Mucosa of rectum (tissue), 2 donors: ENCODE measurements around the gene CTSW.

ENCODE experiments used
- H3K27ac ChIP-seq, 2 donors: one replicate each; pipeline ENCODE4 v1.7.0; 2013; ENCODE audit warnings: inconsistent platforms in 2 of 2, low read depth in 2 of 2, low read length in 2 of 2
- H3K27me3 ChIP-seq, 2 donors: one replicate each; pipeline ENCODE4 v1.7.0; 2013; ENCODE audit warnings: low read length in 2 of 2; ENCODE audit not compliant: control insufficient read depth in 2 of 2, insufficient read depth in 2 of 2
- H3K36me3 ChIP-seq, 2 donors: one replicate each; pipeline ENCODE4 v1.7.0; 2013; ENCODE audit warnings: low read length in 2 of 2; ENCODE audit not compliant: control insufficient read depth in 2 of 2, insufficient read depth in 2 of 2
- H3K4me1 ChIP-seq, 2 donors: one replicate each; pipeline ENCODE4 v1.7.0; 2013; ENCODE audit warnings: low read length in 2 of 2, mild to moderate bottlenecking in 1 of 2; ENCODE audit not compliant: control insufficient read depth in 2 of 2, insufficient read depth in 2 of 2
- H3K4me3 ChIP-seq, 2 donors: one replicate each; pipeline ENCODE4 v1.7.0; 2013; ENCODE audit warnings: low read length in 2 of 2
- H3K9ac ChIP-seq, 2 donors: one replicate each; pipeline ENCODE4 v1.7.0; 2013; ENCODE audit warnings: low read length in 2 of 2, low read depth in 1 of 2, mild to moderate bottlenecking in 1 of 2
- H3K9me3 ChIP-seq, 2 donors: one replicate each; pipeline ENCODE4 v1.7.0; 2013; ENCODE audit warnings: low read length in 2 of 2; ENCODE audit not compliant: control insufficient read depth in 2 of 2
- donor health status: healthy.
- donor health status: Normal muscosa, but diverticular disease.

Gene CTSW

GRCh38 chr11:65855927-65856363, 23.7 kb upstream of the CTSW start:
- Histone ChIP-seq H3K4me3 (peak overlapping the region; percentile 93 to 97), H3K4me1 (peaks cover 65 to 69% of the 10 kb centered on the region in 2 donors), H3K9me3 (no peaks in the 10 kb centered on the region), H3K27ac (peak overlapping the region; percentile 99), H3K36me3 (peaks cover 42 to 55% of the 10 kb centered on the region in 2 donors), H3K9ac (peak overlapping the region; percentile 88 to 96), H3K27me3 (no peaks in the 10 kb centered on the region)

GRCh38 chr11:65856689-65857499, 22.7 kb upstream of the CTSW start:
- Histone ChIP-seq H3K9me3 (no peaks in the 10 kb centered on the region), H3K4me3 (peak overlapping the region; percentile 93 to 97), H3K36me3 (peaks cover 36 to 48% of the 10 kb centered on the region in 2 donors), H3K27me3 (no peaks in the 10 kb centered on the region), H3K27ac (peak overlapping the region; percentile 99), H3K4me1 (peaks cover 73 to 74% of the 10 kb centered on the region in 2 donors), H3K9ac (peak overlapping the region; percentile 88 to 96)

GRCh38 chr11:65857500-65857852, 22.2 kb upstream of the CTSW start:
- Histone ChIP-seq H3K4me3 (peak overlapping the region; percentile 93 to 97), H3K36me3 (peaks cover 31 to 49% of the 10 kb centered on the region in 2 donors), H3K9ac (peak overlapping the region; percentile 88 to 96), H3K27me3 (no peaks in the 10 kb centered on the region), H3K9me3 (no peaks in the 10 kb centered on the region), H3K4me1 (peaks cover 70% of the 10 kb centered on the region in 2 donors), H3K27ac (peak overlapping the region; percentile 99)

GRCh38 chr11:65857853-65858680, 21.6 kb upstream of the CTSW start, which contains the start of gene CFL1:
CFL1 (minus strand) TSS chr11:65858180; CDS start chr11:65858099, 81 bp downstream.
- Histone ChIP-seq H3K4me3 (peak within 1 kb of the TSS; percentile 93 to 97), H3K9me3 (no peaks in the 10 kb centered on the region), H3K4me1 (peaks cover 64 to 67% of the 10 kb centered on the region in 2 donors), H3K27me3 (no peaks in the 10 kb centered on the region), H3K27ac (peak within 1 kb of the TSS; percentile 99), H3K36me3 (peaks cover 29 to 50% of the 10 kb centered on the region in 2 donors), H3K9ac (peak within 1 kb of the TSS; percentile 88 to 96)

GRCh38 chr11:65858681-65859087, 21.0 kb upstream of the CTSW start:
- H3K4me1 ChIP-seq: peaks cover 58 to 61% of the 10 kb centered on the region in 2 donors

GRCh38 chr11:65859095-65859811, 20.4 kb upstream of the CTSW start:
- H3K9ac ChIP-seq: peak overlapping the region; percentile 85 to 96
- no peaks in the 10 kb centered on the region for H3K27me3 ChIP-seq
- H3K4me1 ChIP-seq: peaks cover 52 to 57% of the 10 kb centered on the region in 2 donors
- peaks cover 36 to 50% of the 10 kb centered on the region in 2 donors for H3K36me3 ChIP-seq
- H3K27ac ChIP-seq: peak overlapping the region; percentile 99
- H3K4me3 ChIP-seq: peak overlapping the region; percentile 78 to 93
- no peaks in the 10 kb centered on the region for H3K9me3 ChIP-seq

More at GRCh38 chr11:65858681-65859087, 21.0 kb upstream of the CTSW start:
- Histone ChIP-seq H3K27ac (peak overlapping the region; percentile 99), H3K4me3 (peak overlapping the region; percentile 74 to 93), H3K9ac (peak overlapping the region; percentile 85 to 96), H3K36me3 (peaks cover 32 to 50% of the 10 kb centered on the region in 2 donors), H3K27me3 (no peaks in the 10 kb centered on the region), H3K9me3 (no peaks in the 10 kb centered on the region)

GRCh38 chr11:65859812-65860277, 19.8 kb upstream of the CTSW start:
- H3K4me3 ChIP-seq: peak overlapping the region; percentile 78 to 93
- H3K36me3 ChIP-seq: peaks cover 36 to 50% of the 10 kb centered on the region in 2 donors
- peak overlapping the region; percentile 99 for H3K27ac ChIP-seq
- no peaks in the 10 kb centered on the region for H3K9me3 ChIP-seq
- H3K4me1 ChIP-seq: peaks cover 47 to 51% of the 10 kb centered on the region in 2 donors
- peak overlapping the region; percentile 85 to 96 for H3K9ac ChIP-seq
- no peaks in the 10 kb centered on the region for H3K27me3 ChIP-seq

- Histone ChIP-seq H3K9ac (peak within 1 kb of the TSS; percentile 85 to 96), H3K9me3 (no peaks in the 10 kb centered on the region), H3K27me3 (no peaks in the 10 kb centered on the region), H3K4me3 (peak within 1 kb of the TSS; percentile 78 to 93), H3K4me1 (peaks cover 40 to 44% of the 10 kb centered on the region in 2 donors), H3K27ac (peak within 1 kb of the TSS; percentile 99), H3K36me3 (peaks cover 36 to 50% of the 10 kb centered on the region in 2 donors)
Measured at GRCh38 chr11:65860278-65861164, 19.1 kb upstream of the CTSW start, which contains the start of gene MUS81. MUS81 (plus strand) TSS chr11:65860433; CDS start chr11:65860754, 321 bp downstream.

GRCh38 chr11:65861165-65861505, 18.5 kb upstream of the CTSW start:
- Histone ChIP-seq H3K4me3 (peak overlapping the region; percentile 78 to 93), H3K4me1 (peaks cover 34 to 38% of the 10 kb centered on the region in 2 donors), H3K27me3 (no peaks in the 10 kb centered on the region), H3K9me3 (no peaks in the 10 kb centered on the region), H3K27ac (peak overlapping the region; percentile 99), H3K9ac (peak overlapping the region; percentile 85 to 96), H3K36me3 (peaks cover 35 to 47% of the 10 kb centered on the region in 2 donors)
